WERI-Rb-1 (cell line): ENCODE results near the gene ASB18.

Experiments
- DNase-seq: peaks from one replicate; pipeline ENCODE4 v3.0.0-alpha.2; 2020
- H3K27ac ChIP-seq: fragments of 250-450 bp; sonication (Bioruptor Pico); 2 replicates; pipeline ENCODE4 v1.5.1; 2020; ENCODE audit warnings: mild to moderate bottlenecking, moderate library complexity
- H3K27me3 ChIP-seq: fragments of 250-450 bp; sonication (Bioruptor Pico); 2 replicates; pipeline ENCODE4 v1.5.1; 2021; ENCODE audit warnings: mild to moderate bottlenecking, low read depth, moderate library complexity; ENCODE audit not compliant: insufficient read depth, severe bottlenecking
- H3K36me3 ChIP-seq: fragments of 250-450 bp; sonication (Bioruptor Pico); 2 replicates; pipeline ENCODE4 v1.5.1; 2020; ENCODE audit warnings: mild to moderate bottlenecking, moderate library complexity
- H3K4me3 ChIP-seq: 2 replicates; pipeline ENCODE4 v1.5.1; 2011; ENCODE audit warnings: low read depth, mild to moderate bottlenecking, control low read depth, low read length
- H3K9me3 ChIP-seq: fragments of 250-450 bp; sonication (Bioruptor Pico); 2 replicates; pipeline ENCODE4 v1.5.1; 2021; ENCODE audit warnings: mild to moderate bottlenecking, moderate library complexity; ENCODE audit not compliant: severe bottlenecking
- TF ChIP-seq, protein P1 (sequence below): IDR thresholded peaks from 2 replicates; pipeline ENCODE4 v1.5.1; 2011; ENCODE audit warnings: low read depth, mild to moderate bottlenecking, control low read depth, inconsistent platforms, low read length

Gene ASB18

DNA sequence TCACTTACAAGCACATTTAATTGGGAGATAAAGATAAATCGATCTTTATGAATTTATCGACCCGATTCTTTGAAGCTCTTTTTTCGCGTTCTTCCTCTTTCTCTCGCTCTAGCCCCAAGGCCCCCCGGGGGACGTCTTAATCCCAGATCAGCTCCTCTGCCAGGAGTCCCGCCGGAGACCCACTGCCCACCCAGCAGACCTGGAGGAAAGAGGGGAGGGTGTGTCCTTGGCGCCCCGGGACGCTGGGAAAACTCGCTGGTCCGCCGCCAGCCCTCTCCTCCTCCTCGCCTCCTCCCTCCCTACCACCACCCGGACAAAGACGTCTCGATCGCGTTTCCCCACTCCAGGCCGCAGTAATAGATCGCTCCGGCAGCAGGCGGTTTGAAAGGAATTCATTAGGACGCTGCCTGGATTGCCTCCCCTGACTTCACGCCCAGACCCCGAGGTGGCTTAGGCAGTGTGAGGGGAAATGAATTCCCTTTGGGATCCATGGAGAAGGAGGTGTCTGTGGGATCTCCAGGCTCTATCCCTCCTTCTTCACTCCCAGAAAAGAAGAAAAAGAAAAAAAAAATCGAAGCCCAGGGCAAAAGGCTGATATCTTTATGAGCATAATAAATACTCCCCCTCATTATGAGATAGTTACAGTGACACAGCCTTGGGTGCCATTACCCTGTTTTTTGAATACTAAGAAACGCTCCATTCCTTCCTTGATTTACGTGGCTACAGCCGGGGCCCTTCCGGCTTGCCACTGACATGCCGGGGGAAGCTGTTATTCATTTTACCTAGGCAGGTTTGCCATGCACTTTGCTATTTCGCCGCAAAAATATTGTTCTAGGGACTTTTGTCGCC lies 94.2 kb downstream of the ASB18 start:
- H3K27me3 ChIP-seq, result peaks cover 100% of the 10 kb centered on the region
- DNase-seq, result no peak
- TF ChIP-seq, protein P1, sequence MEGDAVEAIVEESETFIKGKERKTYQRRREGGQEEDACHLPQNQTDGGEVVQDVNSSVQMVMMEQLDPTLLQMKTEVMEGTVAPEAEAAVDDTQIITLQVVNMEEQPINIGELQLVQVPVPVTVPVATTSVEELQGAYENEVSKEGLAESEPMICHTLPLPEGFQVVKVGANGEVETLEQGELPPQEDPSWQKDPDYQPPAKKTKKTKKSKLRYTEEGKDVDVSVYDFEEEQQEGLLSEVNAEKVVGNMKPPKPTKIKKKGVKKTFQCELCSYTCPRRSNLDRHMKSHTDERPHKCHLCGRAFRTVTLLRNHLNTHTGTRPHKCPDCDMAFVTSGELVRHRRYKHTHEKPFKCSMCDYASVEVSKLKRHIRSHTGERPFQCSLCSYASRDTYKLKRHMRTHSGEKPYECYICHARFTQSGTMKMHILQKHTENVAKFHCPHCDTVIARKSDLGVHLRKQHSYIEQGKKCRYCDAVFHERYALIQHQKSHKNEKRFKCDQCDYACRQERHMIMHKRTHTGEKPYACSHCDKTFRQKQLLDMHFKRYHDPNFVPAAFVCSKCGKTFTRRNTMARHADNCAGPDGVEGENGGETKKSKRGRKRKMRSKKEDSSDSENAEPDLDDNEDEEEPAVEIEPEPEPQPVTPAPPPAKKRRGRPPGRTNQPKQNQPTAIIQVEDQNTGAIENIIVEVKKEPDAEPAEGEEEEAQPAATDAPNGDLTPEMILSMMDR, result no peak

DNA sequence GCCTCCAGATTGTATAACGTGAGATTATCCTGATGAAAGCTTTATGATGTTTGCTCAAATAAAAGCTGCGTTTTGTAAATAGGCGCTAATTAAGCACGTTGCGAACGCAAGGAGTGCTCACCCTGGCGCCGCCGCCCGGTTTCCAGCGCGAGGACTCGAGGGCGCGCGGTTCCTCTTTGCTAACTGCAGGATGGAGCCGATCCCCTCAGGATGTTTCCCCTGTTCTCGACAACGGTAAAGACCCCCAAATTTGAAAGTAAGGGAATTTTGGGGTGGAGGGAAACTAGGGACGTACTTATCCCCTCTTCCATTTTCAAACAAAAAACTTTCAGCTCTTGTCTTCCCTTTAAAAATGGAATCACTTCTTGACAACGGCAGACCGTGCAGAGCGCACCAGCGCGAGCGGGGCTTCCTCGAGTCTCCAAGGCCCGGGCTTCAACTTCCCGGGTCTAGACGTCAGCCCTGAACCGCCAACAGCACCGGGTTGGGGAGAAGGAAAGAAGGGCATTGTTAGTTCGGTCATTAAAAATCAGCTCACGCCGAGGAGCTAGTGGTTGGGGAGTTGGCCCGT lies 95.0 kb downstream of the ASB18 start:
- TF ChIP-seq, protein P1, result no peak
- H3K4me3 ChIP-seq, result no peak overlapping the region
- no peak for DNase-seq
- H3K9me3 ChIP-seq, result peaks cover 5% of the 10 kb centered on the region
- peaks cover 100% of the 10 kb centered on the region for H3K27me3 ChIP-seq
- H3K27ac ChIP-seq, result no peak overlapping the region
- H3K36me3 ChIP-seq, result no peaks in the 10 kb centered on the region

More for the DNA sequence above, 94.2 kb downstream of the ASB18 start:
- Histone ChIP-seq H3K27ac (no peak overlapping the region), H3K9me3 (peaks cover 4% of the 10 kb centered on the region), H3K4me3 (no peak overlapping the region), H3K36me3 (no peaks in the 10 kb centered on the region)

DNA sequence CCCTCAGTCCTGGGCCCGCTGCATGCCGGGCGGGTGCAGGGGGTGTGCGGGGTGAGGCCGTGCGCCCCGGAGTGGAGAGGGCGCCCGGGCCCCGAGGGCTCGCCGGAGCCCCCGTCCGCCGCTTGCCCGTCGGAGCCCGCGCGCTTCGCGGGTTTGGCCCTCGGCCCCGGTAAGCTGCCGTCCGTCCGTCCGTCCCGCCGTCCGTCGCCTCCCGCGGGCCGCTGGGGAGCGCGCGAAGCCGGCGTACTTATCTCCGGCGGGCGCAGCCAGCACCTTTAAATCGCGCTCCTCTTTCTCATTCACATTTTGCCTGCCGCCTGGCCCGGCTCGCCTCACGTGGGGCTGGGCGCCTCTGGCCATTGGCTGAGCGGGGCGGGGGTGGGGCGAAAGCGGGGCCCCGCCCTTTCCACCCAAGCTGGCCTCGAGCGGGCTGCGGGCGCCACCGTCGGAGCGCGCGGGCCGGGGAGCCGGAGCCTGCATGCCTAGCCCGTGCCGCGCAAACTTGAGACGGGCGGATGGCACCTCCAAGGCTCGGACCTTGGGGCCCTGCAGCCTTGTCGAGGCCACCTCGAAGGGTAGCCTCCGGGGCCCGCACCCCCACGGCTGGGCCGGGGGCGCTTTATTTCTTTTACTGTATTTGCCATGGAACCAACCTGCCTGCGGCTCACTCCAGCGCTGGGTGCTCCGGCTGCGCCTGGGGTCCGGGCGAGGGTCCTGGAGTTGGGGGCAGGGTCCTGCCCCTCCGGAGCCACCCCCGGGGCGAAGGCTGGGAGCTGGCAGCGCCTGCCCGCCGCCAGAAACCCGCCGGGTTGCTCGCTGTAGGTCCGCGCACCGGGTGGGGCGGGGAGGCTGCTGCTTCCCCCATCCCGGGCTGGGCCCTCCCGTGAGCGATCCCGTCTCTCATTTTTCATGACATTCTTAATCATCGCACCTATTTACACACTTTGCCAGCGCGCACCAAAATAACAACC lies 95.8 kb downstream of the ASB18 start, which contains the start of gene GBX2:
Gene GBX2, minus strand, starts transcription at position 277 of the 971 bp plus-strand sequence. CDS start 415 bp downstream, outside the sequence.
- H3K27me3 ChIP-seq, result peaks cover 94% of the 10 kb centered on the region
- peak; percentile 74 for DNase-seq
- no peak within 1 kb of the TSS for H3K27ac ChIP-seq
- H3K4me3 ChIP-seq, result peak within 1 kb of the TSS; percentile 44
- peaks cover 4% of the 10 kb centered on the region for H3K9me3 ChIP-seq
- H3K36me3 ChIP-seq, result no peaks in the 10 kb centered on the region
- TF ChIP-seq, protein P1, result no peak

DNA sequence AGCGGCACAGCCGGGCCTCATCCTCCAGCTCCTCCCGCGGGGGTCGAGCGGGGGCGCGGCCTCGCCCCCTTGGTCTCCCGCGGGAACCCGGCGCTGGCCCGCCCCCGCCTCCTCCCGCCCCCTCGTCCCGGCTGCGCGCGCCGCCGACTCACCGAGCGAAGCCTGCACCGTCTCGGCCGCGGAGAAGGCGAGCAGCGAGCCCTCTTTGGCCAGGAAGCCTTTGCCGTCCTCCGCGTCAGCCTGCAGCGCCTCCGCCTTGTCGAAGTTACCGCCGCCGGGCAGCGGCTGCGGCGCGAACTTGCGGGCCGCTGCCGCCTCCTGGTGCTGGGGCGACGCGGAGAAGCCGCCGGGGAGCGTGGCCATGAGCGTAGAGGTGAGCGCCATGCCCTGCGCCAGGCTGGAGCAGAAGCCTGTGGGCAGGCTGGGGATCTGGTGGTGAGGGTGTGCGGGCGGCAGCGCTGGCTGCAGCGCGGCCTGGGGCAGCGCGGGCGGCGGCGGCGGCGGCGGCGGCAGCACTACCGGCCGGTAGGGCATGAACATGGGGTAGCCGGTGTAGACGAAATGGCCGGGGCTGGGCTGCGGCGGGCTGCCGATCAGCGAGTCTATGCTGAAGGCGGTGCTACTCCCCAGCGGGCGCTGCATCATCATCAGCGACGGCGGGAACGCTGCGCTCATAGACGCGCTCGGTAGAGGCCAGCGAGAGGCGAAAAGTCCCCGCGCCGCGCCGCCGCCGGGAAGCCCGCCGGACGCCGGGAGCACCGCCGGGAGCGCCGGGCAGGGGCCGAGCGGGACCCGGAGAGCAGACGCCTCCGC lies 96.7 kb downstream of the ASB18 start:
- Histone ChIP-seq H3K36me3 (no peaks in the 10 kb centered on the region), H3K9me3 (peaks cover 3% of the 10 kb centered on the region), H3K27ac (no peak overlapping the region), H3K27me3 (peaks cover 88% of the 10 kb centered on the region), H3K4me3 (peak overlapping the region; percentile 44)
- peak; percentile 43 for DNase-seq
- TF ChIP-seq, protein P1, result peak; percentile 43; the same call in 1 of the 2 replicates

DNA sequence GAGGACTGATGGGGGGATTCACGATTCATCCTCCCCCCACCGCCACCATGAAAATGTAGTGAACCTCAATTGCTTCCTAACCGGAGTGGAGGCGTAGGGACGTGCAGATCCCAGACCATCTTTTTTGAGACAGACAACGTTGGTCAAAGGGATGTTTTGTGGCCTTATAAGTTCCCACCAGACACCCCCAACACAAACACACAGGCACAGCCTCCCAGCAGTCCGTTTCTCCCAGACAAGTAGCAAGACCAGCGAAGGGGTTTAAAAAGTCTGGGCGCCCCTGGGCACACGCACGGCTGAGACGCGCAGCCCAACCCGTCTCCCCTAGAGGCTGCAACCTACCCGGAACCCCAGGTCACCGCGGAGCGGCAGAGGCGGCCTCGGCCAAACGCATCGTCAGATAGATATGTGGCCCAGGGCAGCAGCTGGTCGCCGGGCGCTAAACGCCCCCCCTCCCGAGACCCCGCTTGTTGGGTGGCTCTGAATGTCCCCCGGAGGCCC lies 97.4 kb downstream of the ASB18 start:
- H3K27ac ChIP-seq, result no peak overlapping the region
- no peaks in the 10 kb centered on the region for H3K36me3 ChIP-seq
- DNase-seq, result no peak
- TF ChIP-seq, protein P1, result no peak
- peak overlapping the region; percentile 44 for H3K4me3 ChIP-seq
- peaks cover 3% of the 10 kb centered on the region for H3K9me3 ChIP-seq
- peaks cover 85% of the 10 kb centered on the region for H3K27me3 ChIP-seq
